ENCODE measurements around the gene ADTRP.

ADTRP gene

DNA sequence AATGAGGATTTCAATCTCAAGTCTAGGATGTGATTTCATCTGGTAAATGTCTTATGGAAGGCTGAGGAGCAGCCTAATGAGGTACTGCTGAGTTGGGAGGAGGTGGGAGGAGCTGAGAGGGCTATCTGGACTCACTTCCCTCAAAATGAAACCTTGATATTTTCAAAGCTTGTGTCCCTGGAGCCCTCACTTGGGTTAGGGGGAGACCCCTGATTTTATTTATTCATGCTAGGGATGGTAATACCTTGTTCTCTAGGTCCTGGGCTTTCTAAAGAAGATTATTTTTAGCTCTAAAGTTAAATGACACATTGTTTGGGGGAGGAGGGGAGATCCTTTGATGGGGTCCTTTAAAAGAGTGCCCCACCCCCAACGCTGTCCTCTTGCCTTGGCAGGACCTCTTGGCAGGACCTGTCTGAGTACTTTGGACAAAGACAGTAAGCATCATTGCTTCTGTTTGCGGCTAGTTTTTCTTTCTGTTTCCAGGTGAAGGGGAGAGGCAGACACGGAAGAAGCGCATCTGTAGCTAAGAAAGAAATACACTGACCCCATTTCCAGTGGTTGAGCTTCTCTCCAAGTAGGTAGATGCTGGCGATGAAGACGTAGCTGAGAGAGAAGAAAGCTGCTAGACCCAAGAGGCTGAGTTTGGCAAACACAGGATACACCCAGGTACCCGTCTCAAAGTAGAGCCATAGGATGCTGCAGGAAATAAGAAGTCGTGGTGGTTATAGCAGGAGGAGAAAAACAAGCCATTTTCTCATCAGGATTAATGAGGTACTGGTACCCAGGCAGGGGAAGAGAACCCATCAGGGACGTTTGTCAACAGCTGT is 55.6 kb downstream of the ADTRP start:
- DNase-seq, result no peak

DNA sequence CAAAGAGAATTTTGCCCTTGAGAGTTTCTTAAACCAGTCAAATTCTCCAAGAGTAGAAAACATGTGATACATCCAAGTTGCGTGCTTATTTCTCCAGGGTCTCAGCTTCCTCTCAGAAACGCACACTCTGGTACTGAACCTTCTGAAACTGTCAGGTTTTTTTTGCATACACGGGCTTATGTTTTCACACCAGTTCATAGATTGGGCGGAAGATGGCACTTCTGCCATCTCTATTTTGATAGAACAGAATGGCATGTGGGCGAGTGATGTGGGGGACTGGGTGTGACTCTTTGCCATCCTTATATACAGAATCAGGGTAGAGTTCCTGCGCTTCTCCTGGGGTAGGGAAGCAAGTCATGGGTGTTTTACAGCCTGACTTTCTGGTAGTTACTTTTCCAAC is 56.4 kb downstream of the ADTRP start:
- DNase-seq, result no peak

DNA sequence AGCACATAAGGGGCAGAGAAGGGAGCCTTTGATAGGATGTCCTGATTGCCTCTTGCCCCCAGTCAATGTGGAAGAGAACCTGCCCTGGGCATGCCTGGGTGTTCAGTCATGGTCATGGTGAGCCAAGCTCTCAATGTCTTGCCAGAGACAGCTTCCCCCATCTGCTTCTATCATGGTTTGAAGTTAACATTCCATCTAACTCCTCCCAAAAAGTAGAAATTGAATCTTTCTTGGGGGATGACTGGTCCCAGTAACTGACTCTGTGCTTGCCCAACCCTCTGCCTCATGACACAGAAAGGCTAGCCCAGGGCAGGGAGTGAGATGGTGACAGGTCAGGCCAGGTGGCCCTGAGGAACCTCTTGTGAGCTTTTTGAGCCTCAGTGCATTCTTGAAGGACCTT is 60.1 kb downstream of the ADTRP start:
- DNase-seq, result no peak

DNA sequence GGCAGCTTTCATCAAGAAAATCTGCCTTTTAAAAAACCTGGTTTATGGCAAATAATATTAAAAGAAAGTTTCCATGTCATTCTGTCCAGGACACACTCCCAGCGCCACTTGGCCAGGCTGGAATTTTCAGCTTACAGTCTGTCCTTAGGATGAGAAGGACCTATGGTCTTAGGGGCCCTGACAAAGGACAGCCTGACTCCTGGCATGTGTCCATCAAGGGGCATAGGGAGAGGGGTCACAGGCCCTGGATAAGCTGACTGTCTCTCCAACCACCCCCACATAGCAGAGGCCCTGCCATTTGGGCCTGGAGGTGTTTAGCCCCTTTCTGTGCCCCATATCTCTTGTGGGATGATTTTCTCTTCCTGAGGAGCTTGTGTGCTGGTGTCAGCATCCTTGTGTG is 60.6 kb downstream of the ADTRP start:
- DNase-seq, result no peak

DNA sequence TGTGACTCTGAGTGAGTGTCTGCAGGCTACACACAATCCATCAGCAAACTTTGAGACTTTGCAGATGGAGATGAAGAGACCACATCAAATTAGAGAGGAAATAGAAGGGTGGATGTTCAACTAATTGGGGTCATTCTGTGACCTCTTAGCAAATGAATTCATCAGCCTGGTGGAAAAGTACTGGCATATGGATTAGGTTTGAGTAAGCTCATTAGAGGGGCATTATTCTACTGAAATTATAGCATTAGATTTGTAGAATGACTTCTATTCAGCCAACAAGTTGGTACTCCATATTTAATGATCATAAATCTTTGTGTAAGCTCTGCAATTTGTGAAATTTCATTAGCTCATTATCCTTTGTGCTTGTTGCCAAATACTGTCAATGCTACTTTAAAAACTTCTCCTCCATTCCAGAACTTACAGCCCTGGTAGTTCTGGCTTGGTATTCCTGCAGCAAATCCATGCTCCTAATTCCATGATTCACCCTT is 63.8 kb downstream of the ADTRP start:
- no peak for DNase-seq

DNA sequence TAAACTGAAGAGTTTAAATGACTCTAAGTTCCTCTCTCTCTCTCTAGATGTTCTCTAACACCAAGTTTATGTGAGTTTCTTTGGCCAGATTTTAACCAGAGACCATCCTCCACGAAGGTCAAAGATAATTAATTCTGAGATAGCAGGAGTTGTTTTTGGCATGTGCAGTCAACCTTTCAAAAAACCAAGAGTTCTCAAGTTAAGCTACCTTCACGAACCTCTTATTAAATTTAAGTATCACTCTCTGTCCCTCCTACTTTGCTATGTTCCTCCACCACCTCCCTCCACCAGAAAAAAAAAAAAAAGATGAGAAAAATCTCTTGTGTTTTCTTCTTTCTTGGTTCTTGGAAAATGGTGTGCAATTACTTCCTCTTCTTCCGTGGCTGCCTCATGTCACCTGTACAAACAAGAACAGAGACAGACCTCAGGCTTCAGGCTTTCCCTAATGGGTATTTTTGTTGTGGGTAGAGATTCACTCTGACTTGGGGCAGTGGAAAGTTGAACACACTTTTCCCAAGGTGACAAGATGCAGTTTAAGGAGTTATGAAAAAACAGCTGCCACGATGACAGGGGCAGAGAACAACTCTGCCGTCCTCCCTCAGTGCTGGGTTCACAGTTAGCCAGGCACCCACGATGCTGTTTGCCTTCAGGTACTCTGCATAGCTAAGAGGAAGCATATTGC is 64.3 kb downstream of the ADTRP start:
- no peak for DNase-seq

DNA sequence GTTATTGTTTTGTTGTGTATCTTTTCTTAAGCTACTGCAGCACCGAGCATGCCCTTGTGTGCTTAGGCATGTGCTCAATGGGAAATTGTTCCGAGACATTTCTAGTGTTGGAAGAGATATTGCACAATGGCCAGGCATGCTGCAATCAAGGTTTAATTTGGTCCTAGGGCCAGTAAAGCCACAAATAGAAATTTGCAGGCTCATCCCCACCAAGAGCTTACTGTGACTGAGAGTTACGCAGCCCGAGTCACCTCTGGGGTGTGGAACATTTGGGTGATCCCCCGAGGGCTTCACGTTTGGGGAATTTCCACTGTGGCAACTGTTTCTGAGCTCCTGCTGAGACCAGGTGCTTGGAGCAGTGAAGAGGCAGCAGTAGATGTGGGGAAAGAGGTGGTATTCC is 65.8 kb downstream of the ADTRP start:
- DNase-seq, result no peak

DNA sequence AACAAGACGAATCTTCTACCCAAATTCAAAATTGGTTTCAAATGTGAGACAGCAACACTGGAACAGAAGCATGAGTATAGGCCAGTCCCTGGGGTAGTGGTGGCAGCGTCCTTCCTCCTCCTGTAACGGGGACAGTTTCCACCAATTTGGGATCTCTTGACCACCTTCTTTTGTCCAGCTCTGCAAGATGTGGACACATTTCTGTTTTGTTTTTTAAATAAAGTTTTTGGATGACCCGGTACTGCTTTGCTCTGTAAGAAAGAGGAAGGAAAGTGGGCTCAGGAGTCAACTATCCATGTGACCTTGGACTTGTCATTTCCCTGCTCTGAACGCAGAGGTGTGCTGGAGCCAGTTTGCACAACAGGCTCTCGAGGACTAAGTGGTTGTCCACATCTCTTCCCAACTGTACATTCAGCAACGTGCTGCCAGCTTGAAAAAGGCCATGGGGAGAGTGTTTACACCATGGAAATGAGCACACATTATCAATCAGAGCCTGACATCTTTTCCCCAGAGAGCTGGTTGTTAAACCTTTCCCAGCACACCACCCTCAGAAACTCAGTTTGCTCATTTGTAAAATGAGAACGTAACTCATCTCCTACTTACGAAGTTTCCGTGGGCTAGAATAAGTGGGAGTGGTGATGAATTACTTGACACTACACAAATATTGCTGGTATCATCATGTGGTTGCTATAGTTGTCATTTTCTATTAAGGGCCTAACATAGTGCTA is 66.5 kb downstream of the ADTRP start:
- no peak for DNase-seq

DNA sequence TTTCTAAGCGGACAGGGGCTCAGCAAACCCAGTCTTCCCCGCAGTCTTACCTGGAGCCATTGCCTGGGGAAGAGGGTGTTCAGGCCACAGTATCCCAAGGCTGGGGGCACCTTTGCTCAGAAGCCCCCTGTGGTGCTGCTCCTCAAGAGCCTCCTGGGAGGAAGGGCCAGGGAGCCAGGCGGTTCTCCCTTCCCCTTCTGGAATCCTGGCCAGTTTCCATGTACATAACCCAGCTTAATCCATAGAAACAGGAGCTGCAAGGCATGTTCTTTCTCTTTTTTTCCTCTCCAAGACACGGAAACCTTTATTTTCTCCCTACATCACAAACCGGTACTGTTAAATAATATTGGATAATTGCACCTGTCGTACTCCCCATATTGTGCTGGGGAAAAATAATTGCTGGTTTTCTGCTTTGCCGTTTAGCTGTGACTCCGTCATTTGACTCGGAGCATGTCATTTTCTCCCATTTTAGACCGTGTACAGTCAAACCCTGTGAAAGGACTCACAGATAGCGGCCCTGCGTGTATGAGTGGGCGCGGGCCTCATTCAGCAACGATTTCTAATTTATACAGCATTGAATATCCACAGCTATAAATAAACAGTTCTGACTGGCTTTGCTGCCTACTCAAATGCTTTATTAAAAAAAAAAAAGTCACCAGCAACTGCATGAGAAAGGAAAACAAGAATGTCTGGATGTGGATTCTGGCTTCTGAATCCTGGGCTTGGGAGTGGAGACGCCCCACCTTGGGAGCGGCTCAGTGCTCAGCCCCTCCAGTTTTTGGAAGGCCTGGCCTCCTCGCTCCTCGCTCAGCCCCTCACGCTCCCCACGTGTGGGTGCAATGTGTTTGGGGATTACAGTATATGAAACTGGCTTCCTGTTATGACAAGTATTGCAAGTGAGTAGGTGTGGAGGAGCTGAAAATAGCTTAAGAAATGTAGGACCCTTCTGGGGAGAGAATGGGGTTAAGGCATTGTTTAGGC is 67.3 kb downstream of the ADTRP start:
- no peak for DNase-seq

DNA sequence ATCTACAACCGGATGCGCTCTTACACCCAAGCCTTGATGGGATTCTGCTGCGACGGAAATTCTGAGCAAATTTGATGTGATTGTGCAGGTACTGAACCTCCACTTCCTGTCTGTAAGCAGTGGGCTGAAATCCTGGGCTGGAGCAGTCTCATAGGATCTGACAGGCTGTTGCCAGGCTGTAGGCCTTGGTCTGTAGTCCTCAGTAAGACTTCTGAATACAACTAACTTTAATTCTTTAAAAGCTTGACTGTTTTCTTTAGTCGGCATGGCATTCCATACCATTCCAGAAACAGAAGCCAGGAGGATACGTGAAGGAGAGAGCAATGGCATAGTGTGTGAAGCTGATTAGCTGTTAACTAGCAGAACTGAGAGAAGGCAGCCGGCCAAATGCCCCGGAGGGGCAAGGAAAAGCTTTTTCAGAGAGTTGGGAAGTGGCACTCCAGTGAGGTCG is 68.3 kb downstream of the ADTRP start:
- no peak for DNase-seq

DNA sequence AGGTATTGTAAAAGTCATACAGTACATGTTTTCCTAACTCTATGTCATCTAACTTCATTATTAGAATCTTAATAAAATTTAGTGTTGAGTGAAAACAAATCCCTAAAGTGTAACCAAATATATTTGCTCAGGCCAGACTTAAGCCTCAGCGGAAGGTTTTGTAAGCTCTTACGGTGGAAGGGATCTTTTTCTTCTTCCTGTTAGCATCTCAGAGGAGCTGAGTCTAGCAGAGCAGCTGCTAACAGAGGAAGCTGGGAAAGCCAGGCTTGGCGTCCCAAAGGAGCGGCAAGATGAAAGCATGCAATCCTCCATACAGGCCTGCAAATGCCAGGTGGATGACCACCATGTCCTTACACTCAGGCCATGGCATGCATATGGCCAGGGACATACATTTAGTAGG is 72.4 kb downstream of the ADTRP start:
- DNase-seq, result no peak

DNA sequence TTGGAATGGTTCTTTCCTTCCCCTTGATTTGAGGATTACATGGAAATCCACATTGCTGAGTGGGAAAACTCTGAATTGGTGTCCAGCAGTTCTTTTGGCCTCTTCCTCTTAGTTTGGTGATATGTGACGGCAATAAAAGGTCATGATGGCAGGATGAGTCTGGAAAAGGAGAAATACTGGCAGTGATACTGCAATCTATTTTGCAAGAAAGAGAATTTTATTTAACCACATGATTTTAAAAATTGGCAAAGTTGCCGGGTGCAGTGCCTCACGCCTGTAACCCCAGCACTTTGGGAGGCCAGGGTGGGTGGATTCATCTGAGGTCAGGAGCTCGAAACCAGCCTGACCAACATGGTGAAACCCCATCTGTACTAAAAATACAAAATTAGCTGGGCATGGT is 73.1 kb downstream of the ADTRP start:
- DNase-seq, result no peak

DNA sequence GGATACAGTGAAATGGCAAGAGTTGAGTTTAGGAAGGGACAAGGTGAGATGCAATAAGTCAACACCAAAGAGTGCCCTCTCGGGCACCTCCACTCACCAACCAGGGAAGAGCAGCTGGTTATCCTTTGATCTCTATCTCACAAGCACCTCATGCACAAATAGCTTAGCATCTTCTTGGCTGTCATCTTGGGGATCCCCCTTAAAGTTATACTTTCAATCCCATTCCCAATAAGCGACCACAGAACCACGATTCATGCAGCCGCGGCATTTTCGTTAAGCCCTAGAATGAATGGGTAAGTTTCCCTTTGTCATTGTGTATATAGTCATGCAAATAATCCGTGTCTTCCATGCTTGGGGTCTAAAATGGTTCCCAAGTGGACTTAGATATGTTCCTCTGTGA is 73.5 kb downstream of the ADTRP start:
- no peak for DNase-seq

DNA sequence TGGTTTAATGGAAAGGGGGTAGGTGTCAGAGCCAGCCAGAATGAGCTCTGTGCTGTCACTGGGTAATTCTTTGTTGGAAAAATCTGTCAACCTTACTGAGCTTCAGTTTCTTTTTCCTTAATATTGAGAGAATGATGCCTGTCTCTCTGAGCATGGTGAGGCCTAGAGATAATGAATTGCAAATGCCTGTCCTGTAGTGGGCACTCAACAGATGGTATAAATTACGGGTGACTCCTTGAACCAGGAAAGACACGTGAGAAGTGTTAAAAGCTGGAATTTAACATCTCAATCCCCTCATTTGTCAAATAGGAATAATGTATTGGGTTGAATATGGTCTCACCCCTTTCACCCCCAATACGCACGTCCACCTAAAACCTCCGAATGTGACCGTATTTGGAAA is 74.9 kb downstream of the ADTRP start:
- DNase-seq, result no peak

DNA sequence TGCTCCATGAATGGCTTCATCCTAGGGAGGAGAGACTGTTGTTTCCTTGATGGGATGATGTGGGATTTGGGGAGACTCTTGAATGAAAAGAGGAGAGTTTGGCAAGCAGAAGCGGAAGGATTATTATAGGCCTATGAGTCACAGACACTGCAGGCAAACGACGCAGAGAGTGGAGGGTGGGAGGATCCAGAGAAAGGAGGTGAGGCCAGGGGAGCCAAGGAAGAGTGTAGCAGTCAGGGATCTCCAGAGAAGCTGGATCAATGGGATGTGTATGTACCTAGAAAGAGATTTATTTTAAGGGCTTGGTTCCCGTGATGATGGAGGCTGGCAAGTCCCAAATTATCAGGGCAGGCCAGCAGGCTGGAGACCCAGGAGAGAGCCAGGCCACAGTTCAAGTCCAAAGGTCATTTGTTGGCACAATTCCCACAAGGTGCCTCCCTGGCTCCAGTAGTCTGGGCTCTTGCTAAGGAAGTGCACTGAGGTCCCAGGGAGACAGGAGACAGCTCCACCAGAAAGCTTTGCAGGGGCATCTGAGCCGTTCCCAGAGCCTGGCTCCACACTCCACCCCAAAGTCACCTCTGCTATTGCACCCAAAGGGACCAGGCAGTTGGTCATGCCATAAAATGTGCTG is 76.0 kb downstream of the ADTRP start:
- DNase-seq, result no peak

DNA sequence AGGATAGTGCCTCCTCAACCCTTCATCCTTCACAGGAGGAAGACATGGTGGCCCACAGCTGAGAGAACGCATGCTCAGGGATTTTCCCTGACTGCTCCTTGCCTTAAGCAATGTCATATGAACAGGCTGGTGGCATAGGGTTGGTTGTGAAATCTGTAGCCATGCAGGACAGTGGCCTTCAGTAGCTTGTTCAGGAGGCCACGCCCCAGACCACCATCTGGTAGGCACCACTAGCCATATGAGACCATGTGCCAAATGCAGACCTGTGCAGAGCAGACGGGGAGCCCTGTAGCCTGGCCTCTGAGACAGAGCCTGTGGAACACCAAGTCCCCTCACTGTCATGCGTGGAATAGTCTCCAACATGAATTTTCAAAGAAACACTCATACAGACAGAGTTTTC is 76.5 kb downstream of the ADTRP start:
- DNase-seq, result no peak

DNA sequence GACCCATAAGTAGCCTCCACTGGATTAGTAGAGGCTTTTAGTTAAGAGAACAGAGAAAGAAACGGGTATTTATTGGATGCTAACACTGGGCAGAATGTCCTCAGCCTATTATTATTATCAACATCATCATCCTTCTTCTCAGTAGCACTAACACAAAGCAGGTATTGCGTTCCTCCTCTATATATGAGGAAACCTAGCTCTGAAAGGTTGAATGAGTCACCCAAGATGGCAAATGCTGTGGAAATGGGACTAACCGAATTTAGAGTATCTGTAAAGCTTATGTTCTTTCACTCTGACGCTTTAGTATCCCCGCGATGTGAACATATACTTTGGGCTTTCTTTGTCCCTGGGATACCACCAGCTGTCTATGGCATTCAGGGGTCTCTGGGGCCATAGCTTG is 77.0 kb downstream of the ADTRP start:
- DNase-seq, result no peak

DNA sequence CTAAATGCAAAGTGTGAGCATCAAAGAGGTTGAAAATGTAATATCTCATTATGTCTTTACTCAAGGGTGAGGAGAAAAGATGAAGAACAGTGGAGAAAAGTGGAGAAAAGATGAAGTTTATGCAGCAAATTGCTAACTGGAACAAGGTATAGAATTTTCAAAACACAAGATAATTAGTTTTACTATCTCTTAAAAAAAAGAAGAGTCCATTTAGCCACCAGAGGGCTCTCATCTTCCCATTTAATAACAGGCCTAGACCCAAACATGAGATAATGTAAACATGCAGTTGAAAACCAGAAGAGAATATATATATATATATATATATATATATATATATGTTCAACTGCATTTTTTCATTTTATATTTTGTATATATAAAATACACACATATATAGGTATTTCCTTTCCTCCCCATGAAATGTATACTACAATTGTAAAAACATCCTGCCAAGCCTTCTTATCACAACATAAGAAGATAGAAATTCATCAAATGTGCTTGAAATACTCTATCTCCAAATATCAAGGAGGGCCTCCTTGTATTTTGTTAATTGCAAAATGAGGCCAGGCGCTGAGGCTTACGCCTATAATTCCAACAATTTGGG is 78.4 kb downstream of the ADTRP start:
- DNase-seq, result peak; percentile 14

DNA sequence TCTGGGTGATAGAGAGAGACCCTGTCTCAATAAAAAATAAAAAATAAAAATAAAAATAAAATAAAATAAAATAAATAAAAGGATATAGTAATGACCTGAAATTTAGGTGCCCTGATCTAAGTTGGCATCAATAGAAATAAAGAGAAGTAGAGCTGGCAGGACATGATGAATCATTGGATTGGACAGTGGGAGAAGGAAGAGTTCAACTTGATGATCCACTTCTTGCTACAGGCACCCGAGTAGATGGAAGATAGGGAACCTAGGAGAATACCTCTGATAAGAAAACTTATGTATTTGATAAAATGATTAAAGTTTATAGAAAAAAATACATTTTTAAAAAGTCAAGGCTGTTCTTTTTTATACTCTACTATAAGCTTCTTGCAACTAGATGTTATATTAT is 79.0 kb downstream of the ADTRP start:
- no peak for DNase-seq

DNA sequence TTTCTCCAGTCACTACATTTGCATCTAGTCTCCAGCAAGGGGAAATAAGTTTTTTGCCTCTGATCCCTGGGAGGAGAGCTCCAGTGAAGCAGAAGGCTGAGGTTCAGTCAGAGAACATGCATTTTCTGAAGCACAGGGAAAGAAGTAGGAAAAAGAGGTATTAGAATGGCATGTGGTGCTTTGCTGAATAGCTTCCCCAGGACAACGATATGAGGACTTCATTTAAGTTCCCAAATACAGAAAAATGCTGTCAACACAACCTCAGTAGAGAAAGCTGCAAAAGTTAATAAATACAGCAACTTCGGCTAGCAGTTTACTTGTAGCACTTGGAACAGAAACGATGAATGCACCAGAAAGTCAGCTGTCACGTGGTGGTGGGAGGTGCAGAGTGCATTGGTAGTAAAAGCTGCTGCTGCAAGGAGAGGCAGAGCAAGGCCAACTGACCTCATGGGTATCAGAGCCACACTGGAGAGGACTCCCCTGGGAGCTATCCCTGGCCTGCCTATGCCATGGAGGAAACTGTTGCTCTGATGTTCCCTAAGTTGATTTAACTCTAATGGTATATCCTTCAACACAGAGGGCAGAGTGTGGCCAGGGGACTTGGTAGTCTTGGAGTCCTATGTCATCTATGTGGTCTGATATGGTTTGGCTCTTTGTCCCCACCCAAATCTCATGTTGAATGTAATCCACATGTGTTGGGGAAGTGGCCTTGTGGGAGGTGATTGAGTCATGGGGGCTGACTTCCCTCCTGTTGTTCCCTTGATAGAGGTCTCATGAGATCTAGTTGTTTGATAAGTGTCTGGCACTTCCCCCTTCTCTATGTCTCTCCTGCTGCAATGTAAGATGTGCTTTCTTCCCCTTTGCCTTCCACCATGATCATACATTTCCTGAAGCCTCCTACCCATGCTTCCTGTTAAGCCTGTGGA is 85.9 kb downstream of the ADTRP start:
- DNase-seq, result no peak

Data from NCI-H774 (cell line).